Activated naive CD8-positive, alpha-beta T cell (primary cell): ENCODE results near the gene CAPS.

ENCODE experiments used
- H3K27ac Mint-ChIP-seq: one replicate; pipeline ENCODE4 v1.8.0; 2021; ENCODE audit warnings: mixed read lengths
- H3K27me3 Mint-ChIP-seq: one replicate; pipeline ENCODE4 v1.8.0; 2021; ENCODE audit warnings: mixed read lengths
- H3K36me3 Mint-ChIP-seq: one replicate; pipeline ENCODE4 v1.8.0; 2021; ENCODE audit warnings: mixed read lengths
- H3K4me1 Mint-ChIP-seq: one replicate; pipeline ENCODE4 v1.8.0; 2021; ENCODE audit warnings: low read depth, mixed read lengths
- H3K4me3 Mint-ChIP-seq: one replicate; pipeline ENCODE4 v1.8.0; 2021; ENCODE audit warnings: mild to moderate bottlenecking, mixed read lengths
- H3K9me3 Mint-ChIP-seq: one replicate; pipeline ENCODE4 v1.8.0; 2021; ENCODE audit warnings: low read depth, mixed read lengths

Gene CAPS

DNA sequence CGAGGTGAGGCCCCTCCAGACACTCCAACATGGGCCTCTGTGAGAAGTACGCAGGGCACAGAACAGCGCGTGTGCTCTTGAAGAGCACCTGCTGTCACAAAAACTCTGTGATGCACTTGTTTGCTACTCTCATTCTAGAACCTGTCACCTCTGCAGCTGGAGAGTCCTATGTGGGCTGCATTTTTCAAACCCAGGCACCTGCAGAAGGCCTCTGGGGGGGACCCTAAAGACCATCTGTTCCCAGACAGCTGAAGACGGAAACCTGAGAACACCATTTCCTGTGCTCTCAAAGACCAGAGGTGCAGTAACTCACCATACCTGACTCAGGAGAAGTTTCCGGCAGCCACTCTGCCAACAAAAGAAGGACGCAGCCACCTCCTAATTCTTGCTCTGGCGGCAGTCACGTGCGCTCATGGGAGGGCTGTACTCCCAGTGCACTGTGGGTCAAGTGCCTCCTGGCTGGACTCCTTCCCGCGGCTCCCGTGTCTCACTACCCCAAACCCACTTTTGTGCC is 35.8 kb downstream of the CAPS start:
- Mint-ChIP-seq H3K4me3 (peak overlapping the region; percentile 77), H3K27me3 (no peaks in the 10 kb centered on the region), H3K4me1 (peaks cover 92% of the 10 kb centered on the region)

DNA sequence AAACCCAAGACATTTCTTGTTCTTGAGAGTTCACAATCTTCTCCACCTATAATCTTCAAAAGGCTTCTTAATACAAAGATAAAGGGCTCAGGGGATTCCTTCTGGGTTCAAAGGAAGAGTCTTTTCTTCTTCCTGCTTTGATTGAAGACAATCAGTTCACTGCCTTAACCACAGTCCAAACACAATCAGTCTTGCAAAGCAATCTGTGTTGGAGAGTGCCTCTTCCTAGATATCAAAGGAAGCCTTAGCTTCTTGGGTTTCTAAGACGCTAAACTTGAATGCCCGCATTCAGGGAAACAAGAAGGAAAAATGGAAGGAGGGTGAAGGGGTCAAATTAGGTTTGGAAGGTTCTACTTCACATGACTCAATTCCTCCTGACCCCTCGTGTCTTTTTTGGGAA is 36.7 kb downstream of the CAPS start:
- H3K4me1 Mint-ChIP-seq, result peaks cover 92% of the 10 kb centered on the region
- H3K4me3 Mint-ChIP-seq, result peak overlapping the region; percentile 77
- peaks cover 13% of the 10 kb centered on the region for H3K36me3 Mint-ChIP-seq
- peak overlapping the region; percentile 79 for H3K27ac Mint-ChIP-seq
- H3K9me3 Mint-ChIP-seq, result no peaks in the 10 kb centered on the region
- H3K27me3 Mint-ChIP-seq, result no peaks in the 10 kb centered on the region

More for the DNA sequence above, 35.8 kb downstream of the CAPS start:
- Mint-ChIP-seq H3K27ac (peak overlapping the region; percentile 79), H3K9me3 (no peaks in the 10 kb centered on the region), H3K36me3 (peaks cover 13% of the 10 kb centered on the region)

DNA sequence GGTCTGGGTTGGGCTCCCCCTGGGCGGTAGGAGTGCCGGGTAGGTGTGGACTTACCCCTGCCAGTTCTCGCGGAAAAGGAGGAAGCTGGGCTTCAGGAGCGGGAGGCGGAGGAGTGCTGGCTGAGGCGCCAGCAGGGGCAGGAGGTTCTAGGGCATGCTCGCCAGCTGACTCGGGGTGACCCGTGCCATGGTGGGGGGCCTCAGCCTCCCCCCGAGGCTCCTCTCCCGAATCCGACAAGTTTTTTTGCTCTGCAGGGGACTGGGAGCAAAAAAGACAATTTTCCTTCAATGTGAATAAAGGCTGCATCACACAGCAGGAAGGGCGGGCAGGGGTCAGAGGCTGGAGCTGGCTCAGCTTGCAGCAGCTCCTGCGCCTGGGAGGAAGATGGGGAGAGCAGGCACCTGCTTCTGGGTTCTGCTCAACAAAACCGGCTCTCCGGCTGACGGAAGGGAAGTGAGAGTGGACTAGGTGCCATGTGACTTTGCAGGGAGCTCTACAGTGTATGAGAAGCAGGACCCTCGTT is 37.3 kb downstream of the CAPS start:
- Mint-ChIP-seq H3K9me3 (no peaks in the 10 kb centered on the region), H3K4me1 (peaks cover 92% of the 10 kb centered on the region), H3K27me3 (no peaks in the 10 kb centered on the region), H3K36me3 (peaks cover 13% of the 10 kb centered on the region), H3K27ac (peak overlapping the region; percentile 79), H3K4me3 (peak overlapping the region; percentile 54)

DNA sequence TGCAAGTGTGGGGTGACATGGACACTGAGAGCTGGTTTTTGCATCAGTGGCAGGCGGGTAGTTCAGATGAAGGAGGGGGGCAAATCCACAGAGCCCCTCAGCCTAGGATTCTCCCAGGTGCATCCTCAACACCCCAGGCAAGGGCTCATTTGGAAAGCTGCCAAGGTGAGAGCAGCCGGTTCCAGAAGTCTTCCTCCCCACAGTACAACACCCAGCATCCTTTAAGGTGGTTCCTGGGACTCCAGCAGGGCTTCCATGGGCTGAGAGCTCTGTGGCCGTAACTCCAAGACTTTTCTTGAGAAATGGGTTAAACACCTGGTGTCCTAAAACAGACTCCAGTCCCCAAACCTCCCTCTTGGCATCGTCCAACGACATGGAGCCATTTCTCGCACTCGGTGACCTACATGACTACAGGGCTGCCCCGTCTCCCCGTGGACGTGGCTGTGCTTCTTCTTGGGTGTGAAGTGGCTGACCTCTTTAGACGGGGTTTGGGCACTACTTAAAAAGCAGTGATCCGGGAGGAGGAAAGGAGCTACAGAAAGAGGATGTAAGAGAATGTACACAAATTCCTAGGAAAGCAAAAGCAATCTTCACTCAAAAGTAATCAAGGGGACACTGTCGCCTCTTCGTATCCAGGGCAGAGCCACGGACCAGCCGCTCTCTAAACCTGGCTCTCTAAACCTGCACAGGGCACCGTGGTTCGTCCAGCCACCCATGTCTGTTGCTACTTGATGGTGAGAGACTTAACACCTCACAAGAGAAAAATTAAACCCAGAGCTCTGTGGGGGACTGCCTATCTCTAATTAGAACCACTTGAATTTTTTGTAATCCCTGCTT is 38.4 kb downstream of the CAPS start:
- Mint-ChIP-seq H3K4me1 (peaks cover 93% of the 10 kb centered on the region), H3K27me3 (no peaks in the 10 kb centered on the region), H3K4me3 (peak overlapping the region; percentile 80), H3K9me3 (no peaks in the 10 kb centered on the region), H3K36me3 (peaks cover 13% of the 10 kb centered on the region), H3K27ac (peak overlapping the region; percentile 94)

DNA sequence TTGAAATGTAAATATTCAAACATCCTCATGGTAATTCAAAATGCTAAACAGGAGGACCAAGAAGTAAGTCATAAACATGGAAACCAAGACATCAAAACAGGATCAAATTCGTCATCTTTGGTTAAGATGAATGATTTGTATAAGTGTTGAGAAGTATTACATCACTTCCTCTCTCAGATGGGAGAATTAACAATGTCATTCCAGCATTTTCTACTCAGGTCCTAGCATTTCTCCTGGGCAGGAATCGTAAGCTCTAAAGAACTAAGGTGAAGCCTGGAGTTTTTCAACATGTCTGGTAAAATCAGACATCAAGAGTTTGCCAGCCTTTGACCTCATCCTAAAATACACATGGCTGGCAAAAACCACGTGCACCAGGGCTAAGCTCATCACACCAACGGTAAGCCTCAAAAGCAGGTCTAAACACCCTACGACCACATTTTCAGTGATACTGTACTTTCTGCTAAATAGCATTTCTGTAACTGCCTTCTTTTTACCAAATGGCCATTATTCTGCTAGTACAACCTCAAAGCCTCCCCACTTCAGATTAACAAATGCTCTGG is 39.1 kb downstream of the CAPS start:
- H3K36me3 Mint-ChIP-seq, result peaks cover 13% of the 10 kb centered on the region

DNA sequence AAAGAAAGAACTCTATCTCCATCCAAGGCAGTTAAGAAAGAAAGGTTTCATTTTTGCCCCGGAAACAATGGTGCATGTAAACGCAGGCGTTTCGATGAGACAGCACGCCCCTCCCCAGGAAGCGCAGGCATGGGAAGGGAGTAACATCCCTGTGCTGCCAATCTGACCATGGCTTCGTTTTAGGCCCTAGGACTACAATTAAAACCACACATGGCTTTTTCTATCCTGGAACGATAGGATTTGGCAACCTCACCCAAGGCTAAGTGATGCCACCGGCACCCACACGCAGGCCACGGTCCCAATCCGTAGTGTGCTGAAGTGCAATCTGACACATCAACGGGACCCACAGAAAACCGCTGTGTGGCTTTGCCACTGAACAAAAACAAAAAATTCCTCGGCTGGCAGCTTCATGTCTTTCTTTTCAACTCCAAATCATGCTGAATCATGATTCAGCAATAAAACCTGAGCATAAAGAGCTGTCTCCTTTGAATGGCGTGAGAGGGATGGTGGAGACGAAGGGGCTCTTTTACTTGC is 39.7 kb downstream of the CAPS start:
- no peaks in the 10 kb centered on the region for H3K27me3 Mint-ChIP-seq
- H3K4me3 Mint-ChIP-seq, result peak overlapping the region; percentile 80
- H3K9me3 Mint-ChIP-seq, result no peaks in the 10 kb centered on the region
- peaks cover 13% of the 10 kb centered on the region for H3K36me3 Mint-ChIP-seq
- H3K4me1 Mint-ChIP-seq, result peaks cover 94% of the 10 kb centered on the region
- peak overlapping the region; percentile 94 for H3K27ac Mint-ChIP-seq

More for the DNA sequence above, 39.1 kb downstream of the CAPS start:
- Mint-ChIP-seq H3K27ac (peak overlapping the region; percentile 94), H3K4me1 (peaks cover 93% of the 10 kb centered on the region), H3K9me3 (no peaks in the 10 kb centered on the region), H3K27me3 (no peaks in the 10 kb centered on the region), H3K4me3 (peak overlapping the region; percentile 80)

DNA sequence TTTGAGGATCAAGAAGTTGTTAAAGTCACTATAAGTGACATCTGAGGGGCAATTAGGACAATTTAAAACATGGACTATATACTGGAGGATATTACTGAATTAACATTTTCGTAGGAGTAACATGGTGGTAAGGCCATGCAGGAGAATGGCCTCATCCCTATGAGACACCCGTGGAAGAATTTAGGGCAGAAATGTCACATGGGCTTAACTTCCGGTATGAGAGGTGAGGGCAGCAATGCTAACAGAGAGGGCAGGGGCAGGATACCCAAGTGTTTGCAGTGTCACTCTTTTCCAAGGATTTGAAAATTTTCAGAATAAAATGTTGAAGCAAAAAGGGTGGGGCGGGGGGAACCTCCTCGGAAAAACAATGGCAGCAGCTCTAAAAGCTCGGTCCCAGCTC is 40.2 kb downstream of the CAPS start:
- Mint-ChIP-seq H3K9me3 (no peaks in the 10 kb centered on the region), H3K4me1 (peaks cover 94% of the 10 kb centered on the region), H3K36me3 (peaks cover 13% of the 10 kb centered on the region), H3K27me3 (no peaks in the 10 kb centered on the region), H3K4me3 (peak overlapping the region; percentile 80), H3K27ac (peak overlapping the region; percentile 94)

DNA sequence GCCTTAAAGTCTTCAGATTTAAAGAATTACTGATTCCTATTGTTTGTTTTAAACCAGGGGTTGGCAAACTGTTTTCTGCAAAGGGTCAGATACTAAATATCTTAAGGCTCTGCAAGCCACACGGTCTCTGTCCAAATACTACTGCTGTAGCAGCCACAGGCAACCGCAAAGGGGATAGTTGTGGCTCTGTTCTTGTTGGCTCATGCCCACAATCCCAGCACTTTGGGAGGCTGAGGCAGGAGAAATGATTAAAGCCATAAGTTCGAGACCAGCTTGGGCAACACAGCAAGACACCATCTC is 41.5 kb downstream of the CAPS start:
- Mint-ChIP-seq H3K36me3 (peaks cover 10% of the 10 kb centered on the region), H3K4me1 (peaks cover 93% of the 10 kb centered on the region), H3K9me3 (no peaks in the 10 kb centered on the region), H3K4me3 (no peak overlapping the region), H3K27ac (peak overlapping the region; percentile 54), H3K27me3 (no peaks in the 10 kb centered on the region)

DNA sequence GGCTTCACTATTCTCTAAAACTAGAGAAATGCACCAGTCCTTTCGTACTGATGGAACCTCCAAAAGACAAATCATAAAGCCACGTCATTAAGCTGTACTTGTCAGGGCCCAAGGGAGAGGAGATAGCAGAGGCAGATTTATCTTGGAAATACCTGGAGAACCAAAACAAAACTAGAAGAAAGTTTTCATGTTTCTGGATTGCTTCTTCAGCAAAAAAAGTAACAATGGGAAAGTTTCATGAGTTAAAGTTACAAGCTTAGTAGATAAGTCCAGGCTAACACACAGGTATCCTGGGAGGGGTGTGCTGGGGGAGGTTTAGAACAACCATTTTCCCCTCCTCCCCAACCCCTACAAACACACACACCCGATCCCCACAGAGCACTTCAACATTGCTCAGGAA is 42.3 kb downstream of the CAPS start:
- Mint-ChIP-seq H3K27ac (peak overlapping the region; percentile 18), H3K4me3 (no peak overlapping the region), H3K4me1 (peaks cover 93% of the 10 kb centered on the region), H3K36me3 (peaks cover 5% of the 10 kb centered on the region), H3K9me3 (no peaks in the 10 kb centered on the region), H3K27me3 (no peaks in the 10 kb centered on the region)

DNA sequence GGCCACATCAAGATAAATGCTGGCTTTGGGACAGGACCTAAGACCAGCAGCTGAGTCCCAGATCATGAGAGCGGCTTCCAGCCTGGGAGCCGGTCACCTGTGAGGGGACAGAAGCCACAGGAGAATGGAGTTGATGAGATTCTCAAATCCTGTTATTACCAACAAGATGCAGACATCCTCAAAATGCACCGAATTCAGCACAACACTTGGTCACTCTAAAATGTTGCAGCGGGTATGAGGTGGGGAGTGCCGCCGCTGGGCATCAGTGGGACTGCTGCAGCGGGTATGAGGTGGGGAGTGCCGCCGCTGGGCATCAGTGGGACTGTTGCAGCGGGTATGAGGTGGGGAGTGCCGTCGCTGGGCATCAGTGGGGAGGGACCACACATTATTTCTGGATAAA is 42.7 kb downstream of the CAPS start:
- H3K4me3 Mint-ChIP-seq, result no peak overlapping the region
- H3K36me3 Mint-ChIP-seq, result peaks cover 5% of the 10 kb centered on the region
- peaks cover 94% of the 10 kb centered on the region for H3K4me1 Mint-ChIP-seq
- H3K9me3 Mint-ChIP-seq, result no peaks in the 10 kb centered on the region
- H3K27ac Mint-ChIP-seq, result peak overlapping the region; percentile 18
- H3K27me3 Mint-ChIP-seq, result no peaks in the 10 kb centered on the region

DNA sequence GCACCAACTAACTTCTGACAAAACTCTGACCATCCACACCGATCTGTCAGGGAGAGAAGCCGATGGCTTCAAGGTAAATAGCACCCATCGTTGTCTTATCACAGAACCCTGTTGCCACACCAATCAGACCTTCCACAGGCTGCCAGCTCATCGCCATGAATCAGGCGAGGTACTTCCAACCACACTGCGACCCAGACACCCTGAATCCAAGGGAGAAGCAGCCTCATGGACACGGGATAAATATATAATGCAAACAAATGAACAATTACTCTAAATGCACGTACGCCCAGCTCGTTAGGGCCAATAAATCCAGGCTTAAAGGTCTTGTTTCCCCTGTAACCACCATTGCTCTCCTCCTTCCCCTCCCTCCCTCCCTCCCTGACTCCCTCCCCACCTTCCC is 43.1 kb downstream of the CAPS start:
- no peaks in the 10 kb centered on the region for H3K27me3 Mint-ChIP-seq
- H3K27ac Mint-ChIP-seq, result peak overlapping the region; percentile 22
- no peak overlapping the region for H3K4me3 Mint-ChIP-seq
- peaks cover 94% of the 10 kb centered on the region for H3K4me1 Mint-ChIP-seq
- no peaks in the 10 kb centered on the region for H3K9me3 Mint-ChIP-seq
- H3K36me3 Mint-ChIP-seq, result peaks cover 5% of the 10 kb centered on the region

DNA sequence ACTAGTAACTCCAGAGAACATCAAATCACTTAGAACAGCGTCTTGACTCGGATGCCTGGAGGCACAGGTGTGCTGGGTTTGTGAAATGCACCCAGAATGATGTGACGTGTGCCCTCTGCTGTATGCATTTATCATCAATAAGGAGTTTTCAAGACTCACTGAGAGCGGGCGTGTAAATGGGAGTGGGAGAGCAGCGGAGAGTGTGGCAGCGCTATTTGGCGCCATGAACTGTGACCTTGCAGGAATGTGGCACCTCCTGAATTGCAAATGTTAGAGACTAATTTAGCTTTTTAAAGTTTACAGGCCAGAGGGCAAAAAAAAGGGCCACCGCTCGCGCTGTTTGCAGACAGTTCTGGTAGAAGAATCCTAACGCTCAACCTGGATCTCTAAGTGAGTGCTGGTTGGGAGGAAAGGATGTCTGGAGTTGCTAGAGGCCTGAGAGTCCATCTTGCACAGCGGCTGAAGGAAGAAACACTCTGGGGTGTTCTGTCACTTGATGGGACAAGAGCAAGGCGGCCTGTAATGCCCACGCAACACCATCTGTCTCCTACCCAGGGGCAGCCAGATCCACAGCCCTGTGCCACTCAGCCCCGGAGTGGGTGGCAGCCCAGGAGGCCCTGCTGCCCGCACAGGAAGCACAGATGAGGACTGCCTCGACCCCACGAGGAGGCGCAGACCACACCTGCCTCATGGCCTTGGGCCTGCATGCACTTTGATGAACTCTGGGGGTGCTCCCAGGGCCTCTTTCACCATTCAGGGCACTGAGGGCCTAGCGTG is 44.2 kb downstream of the CAPS start:
- Mint-ChIP-seq H3K27me3 (no peaks in the 10 kb centered on the region), H3K4me1 (peaks cover 94% of the 10 kb centered on the region), H3K36me3 (peaks cover 1% of the 10 kb centered on the region), H3K9me3 (no peaks in the 10 kb centered on the region), H3K4me3 (no peak overlapping the region), H3K27ac (peak overlapping the region; percentile 41)

DNA sequence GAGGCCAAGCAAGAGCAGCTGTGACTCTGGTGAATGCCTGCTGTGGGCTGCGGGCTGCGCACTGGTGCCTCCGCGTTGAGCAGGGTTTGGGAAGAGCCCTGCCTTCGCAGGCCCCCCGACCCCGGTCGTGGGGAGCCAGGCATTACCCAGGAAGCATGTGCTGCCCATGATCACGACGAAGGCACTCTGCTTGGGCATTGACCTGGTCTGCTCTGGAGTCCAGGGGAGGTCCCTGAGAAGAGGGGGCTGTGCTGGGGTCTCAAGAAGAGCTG is 44.7 kb downstream of the CAPS start:
- H3K4me3 Mint-ChIP-seq, result no peak overlapping the region
- H3K9me3 Mint-ChIP-seq, result no peaks in the 10 kb centered on the region
- H3K27ac Mint-ChIP-seq, result peak overlapping the region; percentile 77
- peaks cover 94% of the 10 kb centered on the region for H3K4me1 Mint-ChIP-seq
- H3K27me3 Mint-ChIP-seq, result no peaks in the 10 kb centered on the region
- H3K36me3 Mint-ChIP-seq, result no peaks in the 10 kb centered on the region

DNA sequence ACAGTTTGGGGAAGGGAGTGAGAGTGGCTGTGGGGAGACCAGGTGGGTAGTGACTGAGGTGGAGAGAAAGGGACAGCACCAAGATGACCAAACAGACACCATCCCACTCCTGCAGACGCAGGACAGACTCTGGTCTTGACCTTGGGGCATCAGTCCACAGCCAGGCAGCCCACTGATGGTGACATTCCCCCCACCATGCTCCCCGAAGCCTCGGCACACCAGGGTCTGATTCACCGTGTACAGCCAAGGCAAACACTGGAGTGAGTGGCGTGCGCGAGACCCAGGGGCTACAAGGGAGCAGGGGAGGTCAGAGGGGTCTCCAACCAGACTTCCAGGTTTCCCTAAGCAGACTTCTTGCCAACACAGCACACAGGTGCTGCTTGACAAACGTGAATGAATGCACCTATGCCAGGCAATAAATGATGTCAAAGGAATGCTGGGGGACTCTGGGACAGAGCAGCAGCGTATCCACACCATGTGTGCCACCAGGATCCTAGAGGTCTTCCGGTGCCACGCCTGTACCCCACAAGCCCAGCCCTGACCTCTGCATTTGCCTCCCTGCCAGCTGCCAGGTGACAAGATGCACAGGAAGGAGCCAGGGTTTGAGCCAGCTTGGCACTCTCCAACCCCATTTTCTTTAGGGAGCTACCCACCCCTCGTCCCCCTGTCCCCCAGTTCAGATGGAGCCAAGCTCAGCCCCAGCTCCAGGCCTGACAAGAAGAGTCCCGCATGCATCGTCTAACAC is 45.4 kb downstream of the CAPS start:
- H3K27me3 Mint-ChIP-seq, result no peaks in the 10 kb centered on the region
- H3K36me3 Mint-ChIP-seq, result no peaks in the 10 kb centered on the region
- H3K4me3 Mint-ChIP-seq, result no peak overlapping the region
- H3K9me3 Mint-ChIP-seq, result no peaks in the 10 kb centered on the region
- peaks cover 94% of the 10 kb centered on the region for H3K4me1 Mint-ChIP-seq
- H3K27ac Mint-ChIP-seq, result peak overlapping the region; percentile 77
